Keratinocyte (primary cell): ENCODE measurements around the gene GAREM1.

Source experiments
- EZH2 ChIP-seq: IDR thresholded peaks from one replicate; pipeline ENCODE4 v1.6.1; 2012; ENCODE audit warnings: inconsistent platforms, mild to moderate bottlenecking, low read length, moderate library complexity
- TF ChIP-seq, protein P1 (sequence below), 3 experiments: IDR thresholded peaks in 1 of 3; conservative IDR thresholded peaks in 1 of 3; optimal IDR thresholded peaks in 1 of 3; 2 replicates in 2 of 3; 3 replicates in 1 of 3; pipeline versions ENCODE3 to v1.5.1; 2011; ENCODE audit warnings: low read length in 3 of 3, mild to moderate bottlenecking in 3 of 3, moderate library complexity in 2 of 3, control low read depth in 1 of 3, inconsistent platforms in 1 of 3; ENCODE audit not compliant: insufficient read depth in 2 of 3; ENCODE audit errors: extremely low read depth in 1 of 3

- TF ChIP-seq, protein P1, sequence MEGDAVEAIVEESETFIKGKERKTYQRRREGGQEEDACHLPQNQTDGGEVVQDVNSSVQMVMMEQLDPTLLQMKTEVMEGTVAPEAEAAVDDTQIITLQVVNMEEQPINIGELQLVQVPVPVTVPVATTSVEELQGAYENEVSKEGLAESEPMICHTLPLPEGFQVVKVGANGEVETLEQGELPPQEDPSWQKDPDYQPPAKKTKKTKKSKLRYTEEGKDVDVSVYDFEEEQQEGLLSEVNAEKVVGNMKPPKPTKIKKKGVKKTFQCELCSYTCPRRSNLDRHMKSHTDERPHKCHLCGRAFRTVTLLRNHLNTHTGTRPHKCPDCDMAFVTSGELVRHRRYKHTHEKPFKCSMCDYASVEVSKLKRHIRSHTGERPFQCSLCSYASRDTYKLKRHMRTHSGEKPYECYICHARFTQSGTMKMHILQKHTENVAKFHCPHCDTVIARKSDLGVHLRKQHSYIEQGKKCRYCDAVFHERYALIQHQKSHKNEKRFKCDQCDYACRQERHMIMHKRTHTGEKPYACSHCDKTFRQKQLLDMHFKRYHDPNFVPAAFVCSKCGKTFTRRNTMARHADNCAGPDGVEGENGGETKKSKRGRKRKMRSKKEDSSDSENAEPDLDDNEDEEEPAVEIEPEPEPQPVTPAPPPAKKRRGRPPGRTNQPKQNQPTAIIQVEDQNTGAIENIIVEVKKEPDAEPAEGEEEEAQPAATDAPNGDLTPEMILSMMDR (optimal IDR thresholded peaks at IDR 0.05 in 1 of 3, IDR thresholded peaks at IDR 0.05 in 1 of 3, conservative IDR thresholded peaks at IDR 0.05 in 1 of 3; ENCODE audit: extremely low read depth in 1 of 3, insufficient read depth in 2 of 3, low read length in 3 of 3) = peak; percentile 54 to 58 (median 57)
- no peak for TF ChIP-seq EZH2
These were observed 30.9 kb downstream of the GAREM1 start for GRCh38 chr18:32439802-32440201.
